D341Med (cell line): ENCODE measurements around the gene EXTL2.
"Not testable (repeated sequence)": the region's sequence is repeated elsewhere in the genome, so short reads cannot be mapped to it uniquely, and the experiment has no call there.

Experiments used
- DNase-seq: peaks from one replicate; pipeline ENCODE4 v3.0.0; 2012; ENCODE audit warnings: low spot score

EXTL2 gene

DNA sequence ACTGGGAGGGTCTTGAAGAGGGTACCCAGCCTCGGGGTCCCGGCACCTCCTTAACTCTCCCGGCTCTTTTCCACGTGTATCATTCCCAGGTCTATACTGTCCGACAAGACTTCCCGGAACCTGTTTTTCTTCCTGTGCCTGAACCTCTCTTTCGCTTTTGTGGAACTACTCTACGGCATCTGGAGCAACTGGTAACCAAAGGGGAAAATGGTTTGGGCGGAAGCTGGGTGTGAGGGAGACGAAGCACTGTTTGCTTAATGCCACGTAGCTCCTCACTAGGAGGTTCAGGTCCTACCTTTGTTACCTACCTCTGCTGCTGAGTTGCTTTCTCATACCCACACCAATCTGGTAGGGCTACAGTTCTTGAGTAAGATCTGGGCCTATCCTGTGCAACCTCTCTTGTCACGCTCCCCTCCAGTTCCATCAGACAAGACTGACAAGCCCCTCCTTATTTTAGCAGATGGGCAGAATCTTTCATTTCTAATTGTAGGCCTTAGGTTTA lies 1.9 kb upstream of the EXTL2 start:
- DNase-seq, result peak; percentile 38

DNA sequence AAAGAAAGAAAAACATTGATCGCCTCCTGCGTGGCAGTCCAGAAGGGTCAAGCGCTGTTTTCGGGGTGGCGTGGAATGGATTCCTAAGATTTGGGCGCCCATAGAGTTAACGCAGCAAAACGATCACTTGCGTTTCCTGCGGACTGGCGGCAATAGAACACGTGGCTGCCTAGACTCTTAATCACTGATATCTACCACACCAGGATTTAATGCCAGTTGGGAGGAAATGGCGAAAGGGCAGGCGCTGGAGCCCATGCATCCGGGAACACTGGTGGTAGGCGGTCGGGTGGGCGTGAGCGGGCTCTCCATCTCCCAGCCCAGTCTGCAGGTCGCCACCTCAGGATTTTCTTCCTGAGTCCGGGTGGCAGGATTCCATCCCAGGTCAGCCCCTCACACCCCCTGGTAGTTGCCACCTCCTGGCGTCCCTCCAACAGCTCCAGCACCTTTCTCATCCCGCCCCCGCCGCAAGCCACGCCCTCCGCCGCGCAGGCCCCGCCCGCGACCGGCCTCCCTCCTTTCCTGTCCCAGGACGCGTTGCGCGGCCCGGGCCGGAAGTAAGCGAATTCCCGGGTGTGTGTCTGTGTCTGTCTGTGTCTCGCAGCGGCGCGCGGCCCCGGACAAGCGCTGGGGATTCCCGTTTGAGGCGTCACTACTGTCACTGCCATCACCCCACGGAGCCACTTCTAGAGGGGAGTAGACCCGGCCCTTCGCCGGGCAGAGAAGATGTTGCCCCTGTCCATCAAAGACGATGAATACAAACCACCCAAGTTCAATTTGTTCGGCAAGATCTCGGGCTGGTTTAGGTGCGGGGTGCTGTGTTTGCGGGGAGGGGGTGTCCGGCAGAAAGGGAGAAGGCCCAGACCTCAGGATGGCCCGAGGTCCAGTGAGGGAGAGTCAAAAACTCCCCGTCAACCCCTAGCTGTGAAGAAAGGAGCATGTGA lies 1.2 kb upstream of the EXTL2 start, which contains the start of gene SLC30A7:
TSS of gene SLC30A7 (plus strand) at position 551 of the 941 bp plus-strand sequence. CDS start at position 724, 173 bp downstream.
- DNase-seq, result peak; percentile 93

DNA sequence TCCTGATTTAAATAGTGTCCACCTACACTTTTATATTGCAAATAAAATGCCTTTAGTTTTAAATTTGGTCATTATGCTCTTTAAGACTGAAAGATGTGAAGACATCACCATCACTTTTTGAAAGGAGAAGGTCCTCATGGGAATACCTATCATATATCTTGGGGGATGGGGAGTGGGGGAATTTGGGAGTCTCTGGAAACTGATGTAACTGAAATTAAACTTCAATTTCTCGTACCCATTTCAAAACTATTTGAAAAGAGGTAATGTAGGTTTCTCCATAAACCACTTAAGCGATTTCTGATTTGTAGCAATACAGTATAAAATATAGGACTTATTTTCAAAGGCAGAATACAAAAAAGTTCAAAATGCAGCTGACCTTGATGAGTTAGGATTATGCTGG lies 924 bp downstream of the EXTL2 start:
- no peak for DNase-seq

DNA sequence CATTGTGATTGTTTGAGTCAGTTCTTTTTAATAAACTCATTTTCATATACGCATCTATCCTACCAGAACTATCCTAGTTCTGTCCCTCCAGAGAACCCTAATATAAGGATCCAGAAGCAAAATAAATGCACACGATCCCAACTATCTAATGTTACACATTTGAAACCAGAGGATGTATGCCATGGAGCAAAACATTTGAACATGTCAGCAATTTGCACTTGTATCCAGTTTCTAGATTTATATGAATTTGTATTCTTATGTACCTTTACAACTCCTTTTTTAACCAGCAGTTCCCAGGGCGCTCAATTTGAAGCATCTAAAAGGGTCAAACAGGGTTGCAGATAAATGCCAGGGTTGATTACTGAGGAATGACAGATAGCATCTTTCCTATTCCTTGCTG lies 2.1 kb downstream of the EXTL2 start:
- DNase-seq, result no peak

DNA sequence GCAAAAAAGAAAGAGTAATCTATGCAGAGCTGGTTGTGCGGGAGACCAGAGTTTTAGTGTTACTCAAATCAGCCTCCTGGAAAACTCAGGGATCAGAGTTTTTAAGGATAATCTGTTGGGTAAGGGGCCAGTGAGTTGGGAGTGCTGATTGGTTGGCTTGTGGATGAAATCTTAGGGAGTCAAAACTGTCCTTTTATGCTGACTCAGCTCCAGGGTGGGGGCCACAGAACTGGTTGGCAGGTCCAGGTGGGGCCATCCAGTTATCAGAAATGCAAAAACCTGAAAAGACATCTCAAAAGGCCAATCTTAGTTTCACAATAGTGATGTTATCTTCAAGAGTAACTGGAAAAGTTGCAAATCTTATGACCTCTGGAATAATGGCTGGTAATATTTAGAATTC lies 3.3 kb downstream of the EXTL2 start:
- no peak for DNase-seq

DNA sequence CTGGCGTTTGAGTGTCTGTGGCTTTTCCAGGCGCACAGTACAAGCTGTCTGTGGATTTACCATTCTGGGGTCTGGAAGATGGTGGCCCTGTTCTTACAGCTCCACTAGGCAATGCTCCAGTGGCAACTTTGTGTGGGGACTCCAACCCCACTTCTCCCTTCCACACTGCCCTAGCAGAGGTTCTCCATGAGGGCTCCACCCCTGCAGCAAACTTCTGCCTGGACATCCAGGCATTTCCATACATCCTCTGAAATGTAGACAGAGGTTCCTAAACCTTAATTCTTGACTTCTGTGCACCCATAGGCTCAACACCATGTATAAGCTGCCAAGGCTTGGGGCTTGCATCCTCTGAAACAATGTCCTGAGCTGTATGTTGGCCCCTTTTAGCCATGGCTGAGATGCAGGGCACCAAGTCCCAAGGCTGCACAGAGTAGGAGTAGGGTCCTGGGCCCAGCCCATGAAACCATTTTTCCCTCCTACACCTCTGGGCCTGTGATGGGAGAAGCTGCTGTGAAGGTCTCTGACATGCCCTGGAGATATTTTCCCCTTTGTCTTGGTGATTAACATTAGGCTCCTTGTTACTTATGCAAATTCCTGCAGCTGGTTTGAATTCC lies 4.7 kb downstream of the EXTL2 start:
- DNase-seq, result not testable (repeated sequence)

DNA sequence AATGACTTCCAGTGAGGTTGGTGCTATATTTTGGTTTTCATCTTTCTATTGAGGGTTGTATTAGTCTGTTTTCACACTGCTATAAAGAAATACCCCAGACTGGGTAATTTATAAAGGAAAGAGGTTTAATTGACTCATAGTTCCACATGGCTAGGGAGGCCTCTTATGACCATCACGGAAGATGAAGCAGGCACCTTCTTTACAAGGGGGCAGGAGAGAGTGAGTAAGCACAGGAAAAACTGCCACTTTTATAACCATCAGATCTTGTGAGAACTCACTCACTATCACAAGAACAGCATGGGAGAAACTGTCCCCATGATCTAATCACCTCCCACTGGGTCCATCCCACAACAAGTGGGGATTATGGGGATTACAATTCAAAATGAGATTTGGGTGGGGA lies 5.6 kb downstream of the EXTL2 start:
- DNase-seq, result not testable (repeated sequence)

DNA sequence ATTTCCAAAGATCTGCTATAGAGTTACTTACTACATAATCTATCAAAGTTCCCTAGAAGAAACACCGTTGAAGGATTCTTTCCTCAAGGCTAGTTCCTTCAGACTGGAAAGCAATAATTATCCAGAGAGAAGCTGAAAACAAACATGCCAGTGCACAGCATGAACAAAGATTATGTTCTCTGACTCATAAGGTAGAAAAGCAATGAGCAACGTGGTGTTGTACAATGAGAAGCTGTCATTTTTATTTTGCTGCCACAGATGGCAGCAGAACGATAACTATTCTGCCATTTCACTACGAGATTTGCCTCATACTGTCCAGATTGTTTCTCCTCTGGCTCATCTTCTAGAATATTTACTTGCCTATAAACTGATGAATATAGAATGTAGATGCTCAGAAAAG lies 10.7 kb downstream of the EXTL2 start:
- DNase-seq, result no peak

DNA sequence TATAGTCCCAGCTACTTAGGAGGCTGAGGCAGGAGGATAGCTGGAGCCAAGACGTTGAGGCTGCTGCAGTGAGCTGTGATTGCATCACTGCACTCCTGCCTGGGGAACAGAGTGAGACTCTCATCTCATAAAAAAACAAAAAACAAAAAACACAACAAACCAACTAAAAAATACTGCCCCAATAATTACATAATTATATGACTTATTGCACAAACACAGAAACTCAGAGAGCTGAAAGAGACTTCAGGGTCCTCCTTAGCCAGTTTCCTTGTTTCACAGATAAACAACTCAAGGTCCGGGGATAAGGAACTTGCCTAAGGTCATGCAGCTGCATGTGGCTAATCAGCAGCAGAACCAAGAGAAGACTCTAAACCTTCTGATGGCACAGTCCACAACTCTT lies 11.9 kb downstream of the EXTL2 start:
- DNase-seq, result no peak

DNA sequence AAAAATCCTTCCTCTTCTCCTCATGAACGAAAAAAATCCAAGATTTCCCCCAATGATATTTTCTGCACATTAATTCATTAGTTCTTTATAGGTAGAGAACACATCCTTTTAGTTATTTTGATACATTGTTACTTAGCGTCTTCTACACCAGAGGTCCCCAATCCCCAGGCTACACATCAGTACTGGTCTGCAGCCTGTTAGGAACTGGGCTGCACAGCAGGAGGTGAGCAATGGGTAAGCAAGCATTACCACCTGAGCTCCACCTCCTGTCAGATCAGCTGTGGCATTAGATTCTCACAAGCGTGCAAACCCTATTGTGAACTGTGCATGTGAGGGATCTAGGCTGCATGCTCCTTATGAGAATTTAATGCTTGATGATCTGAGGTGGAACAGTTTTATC lies 13.0 kb downstream of the EXTL2 start:
- no peak for DNase-seq

DNA sequence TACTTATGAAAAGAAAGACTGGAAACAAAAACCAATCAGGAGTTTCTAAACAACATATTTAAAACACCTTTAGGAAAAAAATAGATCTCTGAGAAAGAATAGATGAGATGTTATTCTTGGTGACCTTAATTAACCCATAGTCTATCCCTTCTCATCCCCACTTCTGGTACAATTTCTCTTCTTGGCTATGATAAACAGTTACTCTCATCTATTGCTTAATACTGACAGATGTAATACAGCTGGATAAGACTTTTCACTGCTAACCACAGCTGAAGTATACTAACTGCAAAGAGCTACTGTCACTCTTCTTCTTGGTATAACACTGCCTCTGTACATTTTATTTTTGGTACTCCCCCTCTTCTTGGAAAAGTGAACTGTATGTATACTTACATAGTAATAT lies 15.2 kb downstream of the EXTL2 start:
- no peak for DNase-seq

DNA sequence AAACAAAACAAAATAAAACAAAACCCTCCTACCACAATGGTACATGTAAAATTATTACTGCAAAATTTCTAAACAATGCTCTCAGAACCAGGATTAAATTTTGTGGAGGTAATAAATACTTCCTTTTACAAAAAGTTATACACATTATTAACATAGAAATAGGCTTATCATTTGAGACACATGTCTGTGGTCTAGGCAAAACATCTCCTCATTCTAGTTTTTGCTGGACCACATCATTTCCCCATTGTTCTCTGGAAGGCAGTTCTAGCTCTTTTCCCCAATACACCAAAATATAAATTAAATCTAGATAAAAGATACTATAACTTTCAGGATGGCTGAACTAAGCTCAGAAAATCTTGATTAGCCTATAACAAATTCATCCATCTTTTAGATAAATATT lies 18.4 kb downstream of the EXTL2 start:
- DNase-seq, result no peak

DNA sequence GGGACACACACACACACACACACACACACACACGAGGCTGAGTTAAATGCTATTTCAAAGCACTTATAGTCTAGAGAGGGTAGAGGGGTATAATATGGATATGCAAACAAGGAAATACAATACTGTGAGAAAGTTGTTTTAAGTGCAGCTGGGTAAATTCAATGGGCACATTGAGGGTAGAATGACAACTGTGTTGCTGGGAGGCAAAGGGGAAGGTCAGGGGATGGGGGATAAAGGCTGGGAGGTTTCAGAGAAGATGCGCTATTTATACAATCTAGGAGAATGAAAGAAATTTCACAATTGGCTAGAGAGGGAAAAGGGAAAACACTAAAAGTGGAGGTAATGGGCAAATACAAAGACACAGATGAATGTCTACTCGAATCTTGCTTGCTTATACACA lies 19.4 kb downstream of the EXTL2 start:
- no peak for DNase-seq

DNA sequence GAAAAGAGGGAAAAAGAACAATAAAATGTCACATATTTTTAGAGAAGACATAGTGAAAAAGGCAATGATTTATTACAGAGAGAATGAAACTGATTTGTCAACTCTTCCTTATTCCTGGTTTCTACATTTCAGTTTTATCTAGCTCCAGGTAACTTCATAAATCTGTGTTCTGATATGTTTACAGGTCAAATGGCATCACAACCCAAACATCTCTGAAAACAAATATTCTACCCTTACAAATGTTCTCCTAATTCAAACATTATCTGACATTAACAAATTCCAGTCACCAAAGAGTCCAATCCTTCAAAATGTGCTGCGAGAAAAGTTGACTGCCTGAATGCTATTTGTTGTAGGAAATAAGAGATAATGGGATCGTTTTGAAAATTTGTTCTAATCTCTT lies 20.2 kb downstream of the EXTL2 start:
- no peak for DNase-seq

DNA sequence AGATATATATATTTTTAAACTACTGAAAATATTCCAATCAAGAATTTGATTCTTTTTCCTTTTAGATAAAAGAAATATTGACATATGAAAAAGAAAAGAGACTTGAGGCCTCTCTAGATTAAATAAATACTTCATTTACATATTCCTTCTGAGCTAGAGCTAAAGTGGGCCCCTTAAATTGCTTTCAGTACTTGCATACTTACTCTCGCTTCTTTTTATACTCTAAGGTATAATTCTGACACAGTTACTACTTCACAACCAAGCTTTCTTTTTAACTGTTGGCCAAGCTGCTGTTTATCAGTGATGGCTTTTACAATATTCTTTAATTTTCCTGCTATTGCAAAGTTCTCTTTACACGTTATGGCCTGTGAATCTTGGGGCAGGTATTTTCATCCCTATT lies 24.6 kb downstream of the EXTL2 start:
- DNase-seq, result no peak

DNA sequence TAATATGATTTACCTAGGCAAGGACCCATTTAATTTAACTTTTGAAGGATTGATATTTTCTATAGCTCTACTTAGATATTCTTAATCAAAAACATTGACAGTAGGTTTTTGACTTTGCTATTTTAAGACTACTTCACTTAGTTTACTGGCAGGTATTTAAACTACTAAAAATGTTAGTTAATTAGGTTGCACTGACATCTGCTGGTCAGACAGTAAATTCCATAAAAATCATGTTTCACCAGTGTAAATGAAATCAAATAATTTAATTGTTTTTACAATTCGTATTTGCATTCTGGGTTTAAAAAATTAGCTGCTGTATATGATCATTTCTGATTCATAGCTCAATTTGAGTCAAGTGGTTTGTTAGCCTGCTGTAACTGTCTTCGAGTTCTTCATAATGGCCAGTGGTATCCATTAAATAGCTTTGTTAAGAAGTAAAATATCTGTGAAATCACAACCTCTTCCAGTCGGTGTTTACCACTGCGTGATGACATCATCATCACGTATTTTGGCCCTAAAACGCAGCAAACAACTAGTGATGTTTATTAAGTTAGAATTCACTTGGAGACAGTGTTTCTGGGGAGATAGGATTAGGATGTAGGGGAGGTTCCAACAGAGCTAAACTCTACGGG lies 26.2 kb downstream of the EXTL2 start:
- no peak for DNase-seq

DNA sequence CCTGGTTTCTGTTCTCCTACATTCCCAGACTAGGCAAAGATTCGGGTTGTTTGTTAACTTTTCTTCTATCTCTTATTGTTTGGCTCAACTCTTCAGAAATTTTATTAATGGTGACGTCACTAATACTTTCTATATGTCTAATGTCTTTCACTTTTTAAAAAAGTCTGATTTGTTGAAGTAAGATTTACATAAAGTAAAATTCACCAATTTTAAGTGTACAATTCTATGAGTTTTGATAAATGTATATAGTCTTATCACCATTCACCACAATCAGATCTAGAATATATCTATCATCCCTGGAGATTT lies 27.8 kb downstream of the EXTL2 start:
- no peak for DNase-seq

DNA sequence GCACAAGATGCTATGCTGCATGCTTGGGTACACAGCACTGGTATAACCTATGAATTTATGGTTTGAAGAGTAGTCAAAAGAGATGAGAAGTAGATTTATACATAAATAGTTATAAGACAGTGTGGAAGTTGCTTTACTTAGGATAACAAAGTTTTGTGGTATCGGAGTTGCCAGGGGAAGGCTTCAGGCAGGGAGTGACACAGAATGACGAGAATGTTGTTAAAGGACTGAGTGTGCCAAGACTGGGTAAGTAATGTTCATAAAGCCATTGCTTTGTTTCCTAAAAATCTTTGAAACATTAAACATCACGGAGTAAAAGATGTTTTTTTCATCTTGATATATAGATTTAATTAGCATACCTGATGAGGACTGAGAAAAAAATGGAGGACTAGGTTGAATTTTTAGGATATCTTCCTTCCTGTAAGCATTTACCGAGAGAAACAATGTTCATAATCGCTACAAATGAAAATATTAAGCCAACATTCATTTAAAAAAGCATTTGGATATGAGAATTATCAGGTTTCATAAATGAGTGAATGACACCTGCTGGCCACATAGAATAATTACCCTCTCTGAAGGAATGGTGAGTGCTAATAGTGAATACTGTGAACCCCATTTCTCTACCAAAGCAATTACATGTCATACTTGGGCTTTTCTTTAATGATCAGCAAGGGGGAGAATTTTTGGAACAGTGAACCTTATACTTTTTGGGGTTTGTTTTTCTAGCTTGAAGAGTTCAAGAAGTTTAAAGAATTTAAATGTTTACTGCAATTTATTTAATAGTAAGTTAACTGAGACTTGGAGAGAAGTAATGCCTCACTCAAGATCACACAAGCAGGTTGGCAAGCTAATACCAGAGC lies 28.4 kb downstream of the EXTL2 start:
- DNase-seq, result peak; percentile 20

DNA sequence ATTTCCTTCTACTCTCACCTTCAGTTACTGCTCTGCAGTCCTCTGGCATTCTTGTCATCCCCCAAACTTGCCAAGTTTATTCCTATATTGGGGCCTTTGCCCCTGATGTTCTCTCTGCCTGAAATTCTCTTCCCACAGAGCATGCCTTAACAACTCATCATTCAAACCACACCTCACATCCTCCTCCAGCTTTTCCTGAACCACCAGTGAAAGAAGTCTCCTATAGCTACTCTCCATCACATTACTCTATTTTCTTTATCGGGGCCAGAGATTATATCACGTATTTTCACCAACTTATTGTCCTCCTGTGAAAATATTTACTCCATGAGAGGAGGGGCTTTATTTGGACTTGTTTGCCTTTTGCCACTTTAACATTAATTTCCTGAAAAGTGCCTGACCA lies 32.1 kb downstream of the EXTL2 start:
- no peak for DNase-seq

DNA sequence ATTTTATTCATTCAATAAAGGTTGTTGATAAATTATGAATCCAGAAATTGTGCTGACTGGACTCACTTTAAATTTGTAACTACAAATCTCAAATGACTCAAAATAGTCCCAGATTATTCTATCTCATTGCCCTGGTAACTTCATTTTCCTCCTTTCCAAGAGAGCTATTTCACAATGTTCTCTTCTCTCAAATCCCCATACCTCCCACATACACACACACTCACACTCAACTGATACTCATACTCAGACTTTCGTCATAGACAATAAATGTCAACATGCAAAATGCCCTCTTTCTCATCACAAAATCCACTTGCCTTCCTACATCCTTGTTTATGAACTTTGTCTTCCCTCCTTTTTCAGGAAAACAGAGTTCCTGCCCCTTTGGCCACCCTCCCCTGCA lies 33.3 kb downstream of the EXTL2 start:
- DNase-seq, result no peak

DNA sequence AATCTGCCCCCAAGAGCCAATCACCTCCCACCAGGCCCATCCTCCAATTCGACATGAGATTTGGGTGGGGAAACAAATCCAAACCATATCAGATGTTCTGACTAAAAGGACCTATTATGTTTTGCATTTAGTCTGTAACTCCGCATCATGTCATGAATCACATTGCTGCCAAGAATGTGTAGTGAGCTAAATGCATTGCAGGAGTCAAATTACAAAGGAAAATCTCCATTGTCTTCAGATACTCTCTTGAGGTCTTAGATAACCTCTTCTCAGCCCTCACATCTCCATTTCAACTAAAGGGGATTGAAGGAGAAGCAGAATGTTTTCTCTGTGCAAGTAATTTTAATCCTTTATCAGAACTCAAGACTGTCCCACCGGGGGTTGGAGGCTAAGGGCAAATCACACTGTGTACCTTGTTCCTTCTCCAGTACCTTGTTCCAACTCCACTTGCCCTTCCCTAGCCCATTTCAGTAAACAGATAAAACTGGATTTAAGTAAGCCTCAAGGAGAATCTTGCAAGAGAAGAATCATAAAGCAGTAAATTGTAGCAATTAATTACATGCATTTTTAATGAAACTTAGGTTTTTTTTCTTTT lies 34.1 kb downstream of the EXTL2 start:
- DNase-seq, result no peak

DNA sequence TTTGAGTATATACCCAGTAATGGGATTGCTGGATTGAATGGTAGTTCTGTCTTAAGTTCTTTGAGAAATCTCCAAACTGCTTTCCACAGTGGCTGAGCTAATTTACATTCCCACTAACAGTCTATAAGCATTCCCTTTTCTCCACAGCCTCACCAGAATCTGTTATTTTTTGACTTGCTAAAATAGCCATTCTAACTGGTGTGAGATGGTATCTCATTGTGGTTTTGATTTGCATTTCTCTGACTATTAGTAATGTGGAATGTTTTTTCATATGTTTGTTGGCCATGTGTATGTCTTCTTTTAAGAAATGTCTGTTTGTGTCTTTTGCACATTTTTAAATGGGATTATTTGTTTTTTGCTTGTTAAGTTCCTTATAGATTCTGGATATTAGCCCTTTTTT lies 39.5 kb downstream of the EXTL2 start:
- not testable (repeated sequence) for DNase-seq
